Measurements from ENCODE around the gene OTOG.
A peak's percentile ranks its signal among the peaks of the same experiment; 100 is the strongest.

The OTOG gene

DNA sequence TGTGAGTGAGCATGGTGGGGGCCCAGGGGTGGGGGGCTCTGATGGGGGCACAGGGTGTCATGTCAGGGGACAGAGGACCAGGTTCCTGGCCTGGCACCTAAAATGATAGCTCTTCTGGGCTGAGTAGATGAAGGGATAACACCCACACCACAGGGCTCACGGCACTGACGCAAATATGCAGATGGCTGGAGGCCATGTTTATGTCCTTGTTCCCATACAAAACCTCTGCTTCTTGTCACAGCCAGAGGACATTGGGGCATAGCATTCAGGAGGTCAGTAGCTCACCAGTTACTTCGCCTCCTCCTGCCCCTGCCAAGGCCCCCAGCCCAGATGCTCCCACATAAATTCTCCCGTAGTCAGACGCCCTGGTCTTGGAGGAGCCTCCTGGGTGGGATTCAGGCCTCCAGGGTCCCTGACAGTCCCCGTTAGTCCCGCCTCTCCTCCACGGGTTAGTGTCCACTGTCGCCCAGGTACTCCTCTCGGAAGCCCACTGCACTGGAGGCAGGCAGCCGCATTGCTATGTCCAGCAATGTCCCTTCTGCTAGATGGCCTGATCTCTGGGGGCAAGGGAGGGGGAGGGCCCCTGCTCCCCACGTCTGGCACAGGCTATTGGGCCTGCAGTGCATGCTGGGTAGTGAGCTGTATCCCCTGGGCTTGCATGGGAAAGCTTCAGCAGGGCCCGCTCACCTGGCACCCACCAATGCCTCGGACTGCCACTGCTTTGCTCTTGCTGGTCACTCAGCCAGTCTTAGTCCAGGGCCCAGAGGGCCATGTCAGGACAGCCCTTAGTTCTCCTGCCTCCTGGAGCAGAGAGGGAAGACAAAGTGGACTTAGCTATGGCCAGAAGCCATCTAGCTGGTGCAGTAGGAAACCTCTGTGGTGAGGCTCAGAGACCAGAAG is 96.7 kb downstream of the OTOG start:
- no peak for TF ChIP-seq CTCF (conservative IDR thresholded peaks at IDR 0.05; ENCODE audit: low read length)
- DNase-seq (ENCODE audit: low read depth), result no peak
- H3K4me3 ChIP-seq (ENCODE audit: low read length), result no peak overlapping the region

- no peak for TF ChIP-seq CTCF (conservative IDR thresholded peaks at IDR 0.05; ENCODE audit: low read length)
- H3K4me3 ChIP-seq (ENCODE audit: low read length), result no peak overlapping the region
- no peak for DNase-seq (ENCODE audit: low read depth)
Observed at GRCh38 chr11:17645190-17645970, 98.3 kb downstream of the OTOG start.

DNA sequence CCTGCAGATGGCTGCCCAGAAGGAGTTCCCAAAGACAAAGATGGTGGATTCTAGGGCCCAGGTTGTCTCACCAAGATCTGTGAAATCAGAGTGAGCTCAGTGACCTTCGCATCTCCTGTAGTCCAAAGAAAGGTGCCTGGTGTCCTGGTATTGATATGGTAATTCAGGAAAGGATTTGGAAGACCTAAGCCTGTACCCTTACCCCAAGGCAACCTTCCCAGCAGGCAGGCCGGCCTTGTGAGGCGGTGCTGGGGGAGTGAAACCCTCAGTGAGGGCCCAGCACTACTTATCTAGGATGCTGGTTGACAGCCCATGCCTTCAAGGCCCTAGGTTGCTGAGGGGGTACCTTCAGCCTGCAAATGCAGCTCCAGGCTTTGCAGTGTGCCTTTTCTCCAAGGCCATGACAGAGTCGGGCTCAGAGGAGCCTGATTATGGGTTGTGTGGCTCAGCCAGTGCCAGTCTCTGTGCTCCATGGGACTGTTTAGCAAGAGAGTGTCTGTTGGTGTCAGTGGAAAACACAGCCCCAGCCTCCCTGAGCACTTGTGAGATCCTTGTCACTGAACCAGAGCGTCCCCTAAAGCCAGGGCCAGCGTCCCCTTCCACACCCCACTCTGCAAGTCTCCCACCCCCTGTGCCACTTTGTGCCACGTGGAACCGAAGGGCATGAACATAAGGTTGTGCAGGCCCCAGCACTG is 99.5 kb downstream of the OTOG start:
- TF ChIP-seq CTCF (conservative IDR thresholded peaks at IDR 0.05; ENCODE audit: low read length), result no peak
- no peak overlapping the region for H3K4me3 ChIP-seq (ENCODE audit: low read length)
- DNase-seq (ENCODE audit: low read depth), result no peak

DNA sequence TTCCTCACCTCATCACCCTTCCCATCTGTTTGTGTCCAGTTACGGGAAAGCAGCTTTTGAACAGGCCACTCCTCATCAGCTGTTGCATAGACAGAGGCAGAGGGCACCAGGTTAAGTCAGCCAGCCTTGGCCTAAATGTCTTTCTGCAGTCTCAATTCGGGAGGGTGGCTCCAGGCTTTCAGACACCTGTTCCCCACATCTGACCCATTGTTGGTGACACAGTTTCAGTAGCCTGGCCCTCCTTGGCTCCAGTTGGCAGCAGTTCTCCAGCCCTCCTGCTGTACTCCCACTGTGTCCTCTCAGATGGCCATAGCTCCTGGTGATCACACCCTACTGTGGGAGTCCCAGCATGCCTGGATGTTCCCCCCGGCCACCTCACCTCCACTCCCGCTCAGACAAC is 101.5 kb downstream of the OTOG start:
- TF ChIP-seq CTCF (conservative IDR thresholded peaks at IDR 0.05; ENCODE audit: low read length), result no peak
- DNase-seq (ENCODE audit: low read depth), result no peak
- no peak overlapping the region for H3K4me3 ChIP-seq (ENCODE audit: low read length)

DNA sequence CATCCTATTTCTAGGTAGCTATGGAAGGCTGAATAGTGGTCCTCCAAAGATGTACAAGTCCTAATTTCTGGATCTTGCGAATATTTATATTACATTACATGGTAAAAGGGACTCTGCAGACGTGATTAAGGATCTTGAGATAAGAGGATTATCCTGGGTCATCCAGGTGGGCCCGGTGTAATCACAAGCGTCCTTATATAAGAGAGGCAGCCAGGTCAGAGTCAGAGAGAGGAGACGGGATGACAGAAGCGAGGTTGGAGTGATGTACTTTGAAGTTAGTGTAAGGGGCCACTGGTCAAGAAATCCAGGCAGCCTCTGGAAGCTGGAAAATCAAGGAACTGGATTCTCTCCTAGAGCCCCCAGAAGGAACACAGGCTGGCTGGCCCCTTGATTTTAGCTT is 102.2 kb downstream of the OTOG start:
- no peak overlapping the region for H3K4me3 ChIP-seq (ENCODE audit: low read length)
- no peak for TF ChIP-seq CTCF (conservative IDR thresholded peaks at IDR 0.05; ENCODE audit: low read length)
- DNase-seq (ENCODE audit: low read depth), result no peak

GRCh38 chr11:17649696-17650095 is 102.6 kb downstream of the OTOG start:
- no peak overlapping the region for H3K4me3 ChIP-seq (ENCODE audit: low read length)
- TF ChIP-seq CTCF (conservative IDR thresholded peaks at IDR 0.05; ENCODE audit: low read length), result no peak
- DNase-seq (ENCODE audit: low read depth), result peak; percentile 13
